Endothelial cell of umbilical vein (primary cell): ENCODE measurements around the gene CYP1B1. TPM values are rescaled to one million over a fixed set of nuclear protein-coding genes. Genes with fewer than 3 reads are reported as not detected.

ENCODE experiments used
- BruUV-seq: library from RNA; stranded (reverse); fragments of 400-500 nt; replicated peaks from 2 replicates; lab custom pipeline; 2021; lab: Mats Ljungman, UMichigan
- CTCF ChIA-PET: fragments of 300-600, 350-600 bp; sonication (Branson Sonifier 250); formaldehyde crosslinking; loops from one replicate; lab custom pipeline; 2021; ENCODE audit warnings: antibody characterized with exemption, inconsistent platforms; lab: Charles Lee
- POLR2A ChIA-PET: fragments of 300-600, 350-600 bp; sonication (Branson Sonifier 250); formaldehyde crosslinking; loops from one replicate; lab custom pipeline; 2021; ENCODE audit warnings: antibody characterized with exemption, inconsistent platforms; lab: Charles Lee
- DNase-seq: peaks from one replicate; pipeline ENCODE4 v3.0.0-alpha.2; 2011; ENCODE audit warnings: low read depth, low spot score
- FAIRE-seq: peaks from 2 replicates; lab custom pipeline; 2011; peaks lifted over from hg19 to GRCh38; lab: Jason Lieb, UNC
- H2AFZ ChIP-seq: 2 replicates; pipeline ENCODE4 v1.6.0; 2012; ENCODE audit warnings: low read depth, low read length, control low read depth, inconsistent platforms
- H3K27ac ChIP-seq: 2 replicates; pipeline ENCODE4 v1.5.1; 2011; ENCODE audit warnings: low read depth, mild to moderate bottlenecking, control low read depth, low read length, moderate library complexity; ENCODE audit not compliant: insufficient read depth
- H3K27me3 ChIP-seq, 2 experiments: 2 replicates each; pipeline versions ENCODE4 v1.6.0 to v1.6.1; 2011; ENCODE audit warnings: low read length in 2 of 2, mixed read lengths in 1 of 2; ENCODE audit not compliant: control insufficient read depth in 2 of 2, insufficient read depth in 2 of 2
- H3K36me3 ChIP-seq, 2 experiments: 2 replicates in 1 of 2; 3 replicates in 1 of 2; pipeline ENCODE4 v1.5.1; 2011; ENCODE audit warnings: low read length in 2 of 2, mild to moderate bottlenecking in 1 of 2, moderate library complexity in 1 of 2; ENCODE audit not compliant: control insufficient read depth in 2 of 2, insufficient read depth in 2 of 2; ENCODE audit errors: extremely low read depth in 1 of 2
- H3K4me1 ChIP-seq: 3 replicates; pipeline ENCODE4 v1.5.1; 2011; ENCODE audit warnings: mild to moderate bottlenecking, low read length; ENCODE audit not compliant: control insufficient read depth, insufficient read depth; ENCODE audit errors: extremely low read depth
- H3K4me2 ChIP-seq: 2 replicates; pipeline ENCODE4 v1.6.1; 2011; ENCODE audit warnings: low read length, control low read depth, mixed read lengths; ENCODE audit not compliant: insufficient read depth
- H3K4me3 ChIP-seq, 3 experiments: fragments of 200-600 bp in 1 of 3; sonication (generic), shearing (Covaris generic) in 1 of 3; replicated peaks in 1 of 3; 2 replicates each; pipeline ENCODE4 v1.5.1; 2011 to 2016; ENCODE audit warnings: control low read depth in 3 of 3, low read length in 3 of 3, mild to moderate bottlenecking in 2 of 3, inconsistent platforms in 1 of 3, low read depth in 1 of 3, moderate library complexity in 1 of 3; ENCODE audit not compliant: insufficient read depth in 1 of 3
- H3K79me2 ChIP-seq: 2 replicates; pipeline ENCODE4 v1.6.0; 2012; ENCODE audit warnings: low read length, inconsistent platforms; ENCODE audit not compliant: control insufficient read depth, insufficient read depth
- H3K9ac ChIP-seq: replicated peaks from 2 replicates; pipeline ENCODE3; 2011; ENCODE audit warnings: low read length, control low read depth; ENCODE audit not compliant: insufficient read depth; ENCODE audit errors: extremely low read depth
- H3K9me1 ChIP-seq: replicated peaks from 3 replicates; pipeline ENCODE4 v1.6.0; 2011; ENCODE audit warnings: mild to moderate bottlenecking, low read length; ENCODE audit not compliant: control insufficient read depth, insufficient read depth; ENCODE audit errors: extremely low read depth
- H3K9me3 ChIP-seq: replicated peaks from 2 replicates; pipeline ENCODE4 v1.5.1; 2012; ENCODE audit warnings: low read length, inconsistent platforms; ENCODE audit not compliant: control insufficient read depth, insufficient read depth
- H4K20me1 ChIP-seq: replicated peaks from 2 replicates; pipeline ENCODE3; 2011; ENCODE audit warnings: mild to moderate bottlenecking, low read length; ENCODE audit not compliant: control insufficient read depth, insufficient read depth; ENCODE audit errors: extremely low read depth
- CTCF ChIP-seq, 2 donors: IDR thresholded peaks; 1 replicate in 1 of 2; 2 replicates in 1 of 2; pipeline ENCODE4 v1.5.1; 2011; ENCODE audit warnings: low read length in 2 of 2, mild to moderate bottlenecking in 2 of 2, moderate library complexity in 2 of 2, control low read depth in 1 of 2, inconsistent platforms in 1 of 2, low read depth in 1 of 2; ENCODE audit not compliant: insufficient read depth in 1 of 2; ENCODE audit errors: extremely low read depth in 1 of 2
- EZH2 ChIP-seq: IDR thresholded peaks from 2 replicates; pipeline ENCODE4 v1.6.1; 2012; ENCODE audit warnings: borderline replicate concordance, low read depth, mild to moderate bottlenecking, moderate library complexity, low read length, inconsistent platforms; ENCODE audit not compliant: severe bottlenecking
- FOS ChIP-seq: IDR thresholded peaks from 2 replicates; pipeline ENCODE4 v1.6.1; 2011; ENCODE audit warnings: mild to moderate bottlenecking, low read length, moderate library complexity, borderline replicate concordance; ENCODE audit not compliant: insufficient read depth
- GATA2 ChIP-seq: IDR thresholded peaks from 2 replicates; pipeline ENCODE4 v1.7.0; 2011; ENCODE audit warnings: low read depth, mild to moderate bottlenecking, moderate library complexity, mixed read lengths, low read length; ENCODE audit not compliant: insufficient read length, insufficient read depth
- JUN ChIP-seq: IDR thresholded peaks from 2 replicates; pipeline ENCODE4 v1.6.1; 2011; ENCODE audit warnings: borderline replicate concordance, low read depth; ENCODE audit not compliant: insufficient read length, insufficient read depth
- MYC ChIP-seq: IDR thresholded peaks from one replicate; pipeline ENCODE4 v1.6.1; 2011; ENCODE audit warnings: mild to moderate bottlenecking, low read depth, low read length
- POLR2A ChIP-seq: IDR thresholded peaks from 2 replicates; pipeline ENCODE4 v1.6.1; 2012; ENCODE audit warnings: low read depth, mild to moderate bottlenecking, control low read depth, low read length
- POLR2AphosphoS5 ChIP-seq: IDR thresholded peaks from 2 replicates; pipeline ENCODE4 v1.6.1; 2012; ENCODE audit warnings: low read depth, mild to moderate bottlenecking, control low read depth, low read length, moderate library complexity; ENCODE audit not compliant: insufficient read depth
- dilution Hi-C: fragments of 300-500 bp; cut with MboI; formaldehyde crosslinking; loops from one replicate; pipeline ENCODE4 v1.15.0; 2019; ENCODE audit warnings: low sequenced_read_pairs; ENCODE audit not compliant: extremely low pct_ligation_motif_present
- intact Hi-C: fragments of 100-400 bp; cut with micrococcal nuclease; formaldehyde crosslinking; loops from one replicate; pipeline ENCODE4 v1.10.0; 2022
- polyA plus RNA-seq, 4 experiments: library from polyadenylated mRNA; depleted of rRNA in 3 of 4; stranded (reverse) in 3 of 4; unstranded in 1 of 4; fragments of >200 nt; gene quantifications; 2 replicates each; pipeline versions ENCODE4 v1.2.1 to v1.2.3, GENCODE V29; 2011 to 2012; ENCODE audit warnings: missing spikeins in 1 of 4
- total RNA-seq: library from RNA; stranded (reverse); gene quantifications from 2 replicates; pipeline ENCODE4 v1.2.3, GENCODE V29; 2021
- TF ChIP-seq, protein P1 (sequence below): IDR thresholded peaks from 2 replicates; pipeline ENCODE4 v1.6.1; 2011; ENCODE audit not compliant: insufficient read depth, insufficient read length

CYP1B1 gene
- total and polyA plus RNA-seq, 2 donors (not counting 3 experiments of a cell fraction or from before 2014, with no cell fraction given): 0.01 TPM; not detected in 1

GRCh38 chr2:38113981-38114708 is 38.2 kb upstream of the CYP1B1 start:
- intact Hi-C loops: no loop called here
- no peak for DNase-seq
- CTCF ChIA-PET: interaction anchor here (1.0 to 2.1 kb wide), 6 partner anchors 8 to 718 kb away, joined by 3 to 11 read pairs (median 6); no protein-coding TSS in a partner anchor

More at GRCh38 chr2:38113981-38114708, 38.2 kb upstream of the CYP1B1 start:
- FAIRE-seq: no peak
- H3K9me1 ChIP-seq: no peaks in the 10 kb centered on the region
- no peak overlapping the region for H2AFZ ChIP-seq
- H3K36me3 ChIP-seq: no peaks in the 10 kb centered on the region
- H3K27ac ChIP-seq: no peak overlapping the region
- H3K4me3 ChIP-seq: no peak overlapping the region
- TF ChIP-seq CTCF (IDR thresholded peaks at IDR 0.05; ENCODE audit: extremely low read depth in 1 of 2, insufficient read depth in 1 of 2, low read depth in 1 of 2, low read length in 2 of 2) (no peak), GATA2 (no peak), JUN (no peak), FOS (no peak), EZH2 (no peak), POLR2AphosphoS5 (no peak), POLR2A (no peak), MYC (no peak)
- TF ChIP-seq, protein P1, sequence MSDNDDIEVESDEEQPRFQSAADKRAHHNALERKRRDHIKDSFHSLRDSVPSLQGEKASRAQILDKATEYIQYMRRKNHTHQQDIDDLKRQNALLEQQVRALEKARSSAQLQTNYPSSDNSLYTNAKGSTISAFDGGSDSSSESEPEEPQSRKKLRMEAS: no peak
- POLR2A ChIA-PET: no interaction called here
- no peaks in the 10 kb centered on the region for H3K9me3 ChIP-seq
- peaks cover 0 to 10% of the 10 kb centered on the region in 2 experiments for H3K27me3 ChIP-seq
- dilution Hi-C loops: no loop called here
- no peaks in the 10 kb centered on the region for H3K4me1 ChIP-seq
- no peak overlapping the region for H3K9ac ChIP-seq
- no peaks in the 10 kb centered on the region for H3K79me2 ChIP-seq
- no TSS peak for BruUV-seq
- H4K20me1 ChIP-seq: no peaks in the 10 kb centered on the region
- H3K4me2 ChIP-seq: no peak overlapping the region
